Adipose tissue (tissue), 3 donors: ENCODE results near the gene ELOVL7. TPM values are rescaled to one million over a fixed set of nuclear protein-coding genes. Genes with fewer than 3 reads are reported as not detected.
"Not testable (repeated sequence)": the region's sequence is repeated elsewhere in the genome, so short reads cannot be mapped to it uniquely, and the experiment has no call there.

ENCODE experiments used
- H3K27ac ChIP-seq: one replicate; pipeline ENCODE4 v1.5.1; 2013; ENCODE audit warnings: low read depth, low read length
- WGBS, 3 donors: extraction: QIAGEN DNeasy Blood & Tissue Kit; methylation state at CpG; one replicate each; pipeline ENCODE4 v1.1.7; 2013; 5-methylcytosine and 5-hydroxymethylcytosine counted together
- polyA plus RNA-seq, 3 donors: library from polyadenylated mRNA; stranded (reverse); fragments of 200-250 nt; gene quantifications; one replicate each; pipeline ENCODE4 v1.2.3, GENCODE V29; 2013
- donor health status: healthy with polysubstance abuse.
- donor health status: Bipolar disorder and iron deficiency.
- donor health status: healthy.

The ELOVL7 gene
- polyA plus RNA-seq, 3 donors, result 1.1 to 4.6 (median 3.0) TPM

GRCh38 chr5:60836131-60836530 lies 7.9 kb downstream of the ELOVL7 start:
- WGBS, 3 donors, result 46 to 53% (median 48%) methylated on average over 3 of the region's 3 CpGs
- no peak overlapping the region for H3K27ac ChIP-seq

GRCh38 chr5:60835554-60835953 lies 8.5 kb downstream of the ELOVL7 start:
- no peak overlapping the region for H3K27ac ChIP-seq
- 62 to 76% (median 74%) methylated on average over 5 of the region's 5 CpGs for WGBS, 3 donors

GRCh38 chr5:60833520-60833919 lies 10.5 kb downstream of the ELOVL7 start:
- H3K27ac ChIP-seq, result no peak overlapping the region

GRCh38 chr5:60830581-60831127 lies 13.4 kb downstream of the ELOVL7 start:
- H3K27ac ChIP-seq, result no peak overlapping the region

GRCh38 chr5:60829490-60830266 lies 14.4 kb downstream of the ELOVL7 start:
- WGBS, 3 donors, result 73 to 84% (median 76%) methylated on average over 2 of the region's 2 CpGs
- H3K27ac ChIP-seq, result no peak overlapping the region

GRCh38 chr5:60827201-60827600 lies 16.9 kb downstream of the ELOVL7 start:
- 88 to 94% (median 92%) methylated on average over 1 of the region's 1 CpG for WGBS, 3 donors
- H3K27ac ChIP-seq, result no peak overlapping the region

GRCh38 chr5:60826653-60827052 lies 17.4 kb downstream of the ELOVL7 start:
- no peak overlapping the region for H3K27ac ChIP-seq

- WGBS, 3 donors, result 86 to 100% (median 89%) methylated on average over 1 of the region's 1 CpG
- no peak overlapping the region for H3K27ac ChIP-seq
Measured at GRCh38 chr5:60823574-60823973, 20.5 kb downstream of the ELOVL7 start.

- WGBS, 3 donors, result 90 to 92% (median 92%) methylated on average over 2 of the region's 2 CpGs
- H3K27ac ChIP-seq, result no peak overlapping the region
Measured at GRCh38 chr5:60822285-60822556, 21.8 kb downstream of the ELOVL7 start.

GRCh38 chr5:60821488-60822284 lies 22.4 kb downstream of the ELOVL7 start:
- 91 to 97% (median 95%) methylated on average over 4 of the region's 4 CpGs for WGBS, 3 donors
- no peak overlapping the region for H3K27ac ChIP-seq

GRCh38 chr5:60820593-60821487 lies 23.2 kb downstream of the ELOVL7 start:
- no peak overlapping the region for H3K27ac ChIP-seq

GRCh38 chr5:60816138-60816537 lies 27.9 kb downstream of the ELOVL7 start:
- not testable (repeated sequence) for H3K27ac ChIP-seq
- 89 to 99% (median 94%) methylated on average over 5 of the region's 5 CpGs for WGBS, 3 donors

More at GRCh38 chr5:60820593-60821487, 23.2 kb downstream of the ELOVL7 start:
- WGBS, 3 donors, result 63 to 86% (median 70%) methylated on average over 9 of the region's 9 CpGs

GRCh38 chr5:60814498-60814897 lies 29.6 kb downstream of the ELOVL7 start:
- WGBS, 3 donors, result 85 to 94% (median 93%) methylated on average over 2 of the region's 2 CpGs

GRCh38 chr5:60812426-60812825 lies 31.6 kb downstream of the ELOVL7 start:
- H3K27ac ChIP-seq, result no peak overlapping the region

More at GRCh38 chr5:60814498-60814897, 29.6 kb downstream of the ELOVL7 start:
- no peak overlapping the region for H3K27ac ChIP-seq

- no peak overlapping the region for H3K27ac ChIP-seq
Measured at GRCh38 chr5:60811105-60811504, 33.0 kb downstream of the ELOVL7 start.

- WGBS, 3 donors, result 40 to 90% (median 87%) methylated on average over 2 of the region's 2 CpGs
- no peak overlapping the region for H3K27ac ChIP-seq
Measured at GRCh38 chr5:60810438-60811085, 33.5 kb downstream of the ELOVL7 start.

GRCh38 chr5:60809891-60810425 lies 34.1 kb downstream of the ELOVL7 start:
- H3K27ac ChIP-seq, result no peak overlapping the region
- WGBS, 3 donors, result 48 to 78% (median 76%) methylated on average over 1 of the region's 1 CpG

- WGBS, 3 donors, result 72 to 77% (median 76%) methylated on average over 5 of the region's 5 CpGs
- H3K27ac ChIP-seq, result no peak overlapping the region
Measured at GRCh38 chr5:60806591-60807243, 37.4 kb downstream of the ELOVL7 start.
